IMR-90 (cell line): ENCODE results near the gene PTEN.

Experiments
- BHLHE40 ChIP-seq: fragments of 150-350 bp; IDR thresholded peaks from 2 replicates; pipeline ENCODE4 v1.6.1; 2016; ENCODE audit warnings: mild to moderate bottlenecking, low read depth, low read length
- CEBPB ChIP-seq: IDR thresholded peaks from 2 replicates; pipeline ENCODE4 v1.6.1; 2012; ENCODE audit warnings: low read depth, low read length, improper control_type of control experiment
- CHD1 ChIP-seq: IDR thresholded peaks from 2 replicates; pipeline ENCODE4 v1.6.1; 2012; ENCODE audit warnings: low read depth, low read length, improper control_type of control experiment
- ELK1 ChIP-seq: fragments of 150-350 bp; IDR thresholded peaks from 2 replicates; pipeline ENCODE4 v1.6.1; 2016; ENCODE audit warnings: low read depth, mild to moderate bottlenecking, low read length, moderate library complexity, borderline replicate concordance
- FOS ChIP-seq: fragments of 150-350 bp; IDR thresholded peaks from 2 replicates; pipeline ENCODE4 v1.6.1; 2016; ENCODE audit warnings: low read depth, low read length
- MAFK ChIP-seq: IDR thresholded peaks from 2 replicates; pipeline ENCODE4 v1.6.1; 2012; ENCODE audit warnings: low read depth, low read length, improper control_type of control experiment
- MAZ ChIP-seq: IDR thresholded peaks from 2 replicates; pipeline ENCODE4 v1.6.1; 2012; ENCODE audit warnings: low read depth, mild to moderate bottlenecking, low read length, improper control_type of control experiment, moderate library complexity, borderline replicate concordance
- MXI1 ChIP-seq: IDR thresholded peaks from 2 replicates; pipeline ENCODE4 v1.6.1; 2012; ENCODE audit warnings: low read depth, mild to moderate bottlenecking, low read length, moderate library complexity, borderline replicate concordance
- POLR2A ChIP-seq: IDR thresholded peaks from 2 replicates; pipeline ENCODE4 v1.6.1; 2012; ENCODE audit warnings: mild to moderate bottlenecking, low read depth, low read length
- RAD21 ChIP-seq: IDR thresholded peaks from 2 replicates; pipeline ENCODE4 v1.6.1; 2012; ENCODE audit warnings: low read length, improper control_type of control experiment
- RCOR1 ChIP-seq: IDR thresholded peaks from 2 replicates; pipeline ENCODE4 v1.6.1; 2012; ENCODE audit warnings: mild to moderate bottlenecking, low read length, improper control_type of control experiment; ENCODE audit not compliant: insufficient replicate concordance
- RFX5 ChIP-seq: IDR thresholded peaks from 2 replicates; pipeline ENCODE4 v1.8.0; 2012; ENCODE audit warnings: low read depth, mild to moderate bottlenecking, low read length, moderate library complexity
- TF ChIP-seq, protein P1 (sequence below): conservative IDR thresholded peaks from 2 replicates; pipeline ENCODE4 v1.5.1; 2012; ENCODE audit warnings: mild to moderate bottlenecking, low read depth, low read length, improper control_type of control experiment
- TF ChIP-seq, protein P2 (sequence below): fragments of 150-350 bp; IDR thresholded peaks from 2 replicates; pipeline ENCODE4 v1.6.1; 2017; ENCODE audit warnings: mild to moderate bottlenecking, antibody characterized with exemption, low read length, low read depth

DNA sequence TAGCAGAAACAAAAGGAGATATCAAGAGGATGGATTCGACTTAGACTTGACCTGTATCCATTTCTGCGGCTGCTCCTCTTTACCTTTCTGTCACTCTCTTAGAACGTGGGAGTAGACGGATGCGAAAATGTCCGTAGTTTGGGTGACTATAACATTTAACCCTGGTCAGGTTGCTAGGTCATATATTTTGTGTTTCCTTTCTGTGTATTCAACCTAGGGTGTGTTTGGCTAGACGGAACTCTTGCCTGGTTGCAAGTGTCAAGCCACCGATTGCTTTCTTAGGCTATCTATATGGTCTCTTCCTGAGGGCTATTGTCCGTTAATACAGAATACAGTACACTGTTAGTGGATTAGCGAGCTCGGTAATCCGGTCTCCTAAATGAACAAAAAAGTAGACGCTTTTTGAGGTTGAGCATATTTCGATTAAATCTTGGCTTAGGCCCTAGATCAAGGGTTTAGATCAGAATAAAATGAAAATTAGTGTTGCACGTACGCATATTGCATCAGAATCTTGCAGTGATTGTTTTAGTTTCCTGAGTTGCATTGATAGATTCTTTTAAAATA is 1.2 kb downstream of the PTEN start:
- TF ChIP-seq POLR2A (no peak), MXI1 (no peak), BHLHE40 (no peak), RAD21 (no peak), RFX5 (no peak), CEBPB (peak; percentile 82), ELK1 (no peak), MAZ (no peak), RCOR1 (no peak), CHD1 (no peak), MAFK (no peak), FOS (no peak)
- TF ChIP-seq, protein P1, sequence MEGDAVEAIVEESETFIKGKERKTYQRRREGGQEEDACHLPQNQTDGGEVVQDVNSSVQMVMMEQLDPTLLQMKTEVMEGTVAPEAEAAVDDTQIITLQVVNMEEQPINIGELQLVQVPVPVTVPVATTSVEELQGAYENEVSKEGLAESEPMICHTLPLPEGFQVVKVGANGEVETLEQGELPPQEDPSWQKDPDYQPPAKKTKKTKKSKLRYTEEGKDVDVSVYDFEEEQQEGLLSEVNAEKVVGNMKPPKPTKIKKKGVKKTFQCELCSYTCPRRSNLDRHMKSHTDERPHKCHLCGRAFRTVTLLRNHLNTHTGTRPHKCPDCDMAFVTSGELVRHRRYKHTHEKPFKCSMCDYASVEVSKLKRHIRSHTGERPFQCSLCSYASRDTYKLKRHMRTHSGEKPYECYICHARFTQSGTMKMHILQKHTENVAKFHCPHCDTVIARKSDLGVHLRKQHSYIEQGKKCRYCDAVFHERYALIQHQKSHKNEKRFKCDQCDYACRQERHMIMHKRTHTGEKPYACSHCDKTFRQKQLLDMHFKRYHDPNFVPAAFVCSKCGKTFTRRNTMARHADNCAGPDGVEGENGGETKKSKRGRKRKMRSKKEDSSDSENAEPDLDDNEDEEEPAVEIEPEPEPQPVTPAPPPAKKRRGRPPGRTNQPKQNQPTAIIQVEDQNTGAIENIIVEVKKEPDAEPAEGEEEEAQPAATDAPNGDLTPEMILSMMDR, result no peak
- TF ChIP-seq, protein P2, sequence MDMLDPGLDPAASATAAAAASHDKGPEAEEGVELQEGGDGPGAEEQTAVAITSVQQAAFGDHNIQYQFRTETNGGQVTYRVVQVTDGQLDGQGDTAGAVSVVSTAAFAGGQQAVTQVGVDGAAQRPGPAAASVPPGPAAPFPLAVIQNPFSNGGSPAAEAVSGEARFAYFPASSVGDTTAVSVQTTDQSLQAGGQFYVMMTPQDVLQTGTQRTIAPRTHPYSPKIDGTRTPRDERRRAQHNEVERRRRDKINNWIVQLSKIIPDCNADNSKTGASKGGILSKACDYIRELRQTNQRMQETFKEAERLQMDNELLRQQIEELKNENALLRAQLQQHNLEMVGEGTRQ, result no peak
